GM23338 (cell line): ENCODE results near the gene IER3IP1. TPM values are rescaled to one million over a fixed set of nuclear protein-coding genes. Genes with fewer than 3 reads are reported as not detected.

Experiments
- ATAC-seq: fragments of 200-7000 bp; cut with Tn5 transposase; 3 replicates; pipeline ENCODE4 v1.9.1; 2020
- DNase-seq: peaks from one replicate; pipeline ENCODE4 v3.0.0-alpha.2; 2015; ENCODE audit warnings: low spot score
- H2AFZ ChIP-seq: fragments of 200-600 bp; sonication (generic); 2 replicates; pipeline ENCODE4 v1.8.0; 2016; ENCODE audit warnings: antibody characterized with exemption, mild to moderate bottlenecking, moderate library complexity
- H3F3A ChIP-seq: fragments of 200-600 bp; sonication (generic); replicated peaks from 2 replicates; pipeline ENCODE4 v1.8.0; 2017; ENCODE audit warnings: antibody characterized with exemption, mixed run types, low read depth
- H3K27ac ChIP-seq: fragments of 200-600 bp; sonication (generic); 2 replicates; pipeline ENCODE4 v1.6.1; 2016; ENCODE audit warnings: low read depth
- H3K27me3 ChIP-seq: fragments of 200-600 bp; sonication (generic); 2 replicates; pipeline ENCODE4 v1.8.0; 2016; ENCODE audit warnings: mild to moderate bottlenecking, mixed run types, moderate library complexity; ENCODE audit not compliant: insufficient read depth
- H3K36me3 ChIP-seq: fragments of 200-600 bp; sonication (generic); 2 replicates; pipeline ENCODE4 v1.8.0; 2016; ENCODE audit warnings: mild to moderate bottlenecking; ENCODE audit not compliant: insufficient read depth
- H3K4me1 ChIP-seq: fragments of 200-600 bp; sonication (generic); 2 replicates; pipeline ENCODE4 v1.8.0; 2016; ENCODE audit warnings: mild to moderate bottlenecking, moderate library complexity; ENCODE audit not compliant: insufficient read depth
- H3K4me2 ChIP-seq: fragments of 200-600 bp; sonication (generic); 2 replicates; pipeline ENCODE4 v1.7.1; 2017; ENCODE audit warnings: mixed run types
- H3K4me3 ChIP-seq: fragments of 200-600 bp; sonication (generic); 2 replicates; pipeline ENCODE4 v1.6.1; 2016; ENCODE audit warnings: mixed run types
- H3K79me2 ChIP-seq: fragments of 200-600 bp; sonication (generic); replicated peaks from 2 replicates; pipeline ENCODE4 v1.8.0; 2017; ENCODE audit warnings: mild to moderate bottlenecking; ENCODE audit not compliant: insufficient read depth
- H3K9me2 ChIP-seq: fragments of 200-600 bp; sonication (generic); 2 replicates; pipeline ENCODE4 v1.8.0; 2017; ENCODE audit not compliant: insufficient read depth
- H4K20me1 ChIP-seq: fragments of 200-600 bp; sonication (generic); replicated peaks from 2 replicates; pipeline ENCODE4 v1.8.0; 2017; ENCODE audit warnings: mild to moderate bottlenecking; ENCODE audit not compliant: insufficient read depth
- H3K27ac Mint-ChIP-seq: 2 replicates; pipeline ENCODE4 v1.8.0; 2020; ENCODE audit warnings: inconsistent platforms, mild to moderate bottlenecking, moderate library complexity, mixed read lengths
- H3K27me3 Mint-ChIP-seq: 3 replicates; pipeline ENCODE4 v1.8.0; 2022; ENCODE audit warnings: low read depth, mild to moderate bottlenecking, moderate library complexity, mixed read lengths, inconsistent platforms; ENCODE audit not compliant: insufficient read depth, poor library complexity
- H3K36me3 Mint-ChIP-seq: 3 replicates; pipeline ENCODE4 v1.8.0; 2021; ENCODE audit warnings: low read depth, mild to moderate bottlenecking, inconsistent platforms, moderate library complexity, mixed read lengths
- H3K4me1 Mint-ChIP-seq: 3 replicates; pipeline ENCODE4 v1.8.0; 2020; ENCODE audit warnings: mild to moderate bottlenecking, inconsistent platforms, mixed read lengths
- H3K4me3 Mint-ChIP-seq: 3 replicates; pipeline ENCODE4 v1.8.0; 2021; ENCODE audit warnings: moderate library complexity, mild to moderate bottlenecking, inconsistent platforms, mixed read lengths
- H3K9me3 Mint-ChIP-seq: 3 replicates; pipeline ENCODE4 v1.8.0; 2020; ENCODE audit warnings: moderate library complexity, mild to moderate bottlenecking, inconsistent platforms, mixed read lengths
- ETS1 ChIP-seq: IDR thresholded peaks from 2 replicates; pipeline ENCODE4 v1.6.1; 2016; ENCODE audit warnings: antibody characterized with exemption
- EZH2 ChIP-seq: fragments of 200-600 bp; sonication (generic); IDR thresholded peaks from one replicate; pipeline ENCODE4 v1.8.0; 2017; ENCODE audit warnings: antibody characterized with exemption, mild to moderate bottlenecking, low read depth; ENCODE audit not compliant: unreplicated experiment
- NANOG ChIP-seq: IDR thresholded peaks from 2 replicates; pipeline ENCODE4 v1.6.1; 2016; ENCODE audit warnings: antibody characterized with exemption, borderline replicate concordance
- POLR2AphosphoS5 ChIP-seq: IDR thresholded peaks from 2 replicates; pipeline ENCODE4 v1.6.1; 2016; ENCODE audit warnings: antibody characterized with exemption, low read depth
- REST ChIP-seq: IDR thresholded peaks from one replicate; pipeline ENCODE4 v1.6.1; 2018; ENCODE audit warnings: antibody characterized with exemption; ENCODE audit not compliant: unreplicated experiment
- ZNF331 ChIP-seq: fragments of 250-450 bp; sonication (Bioruptor Pico); IDR thresholded peaks from 2 replicates; pipeline ENCODE4 v1.5.0; 2020; ENCODE audit warnings: low read depth, mild to moderate bottlenecking, moderate library complexity
- ZNF462 ChIP-seq: fragments of 250-450 bp; sonication (Bioruptor Pico); IDR thresholded peaks from 2 replicates; pipeline ENCODE4 v1.5.0; 2020; ENCODE audit warnings: mild to moderate bottlenecking, moderate library complexity
- polyA plus RNA-seq: library from polyadenylated mRNA; unstranded; fragments of >200 nt; fragmentation: Nextera tagmentation; extraction: Ambion mirVana; gene quantifications from 2 replicates; pipeline ENCODE4 v1.2.1, GENCODE V29; 2016
- total RNA-seq: library from RNA; depleted of rRNA; stranded (reverse); fragments of >200 nt; shearing (Covaris generic); gene quantifications from 2 replicates; pipeline ENCODE4 v1.2.3, GENCODE V29; 2014

IER3IP1 gene
- total and polyA plus RNA-seq, 2 experiments from 2014 or later = 12.2 to 24.0 TPM

GRCh38 chr18:47118981-47119380, 57.2 kb downstream of the IER3IP1 start (continued):
- no peak for TF ChIP-seq REST

- no peak overlapping the region for H3K4me3 Mint-ChIP-seq
- no peaks in the 10 kb centered on the region for H3K9me3 Mint-ChIP-seq
- Histone ChIP-seq H3F3A (no peaks in the 10 kb centered on the region), H3K4me1 (peaks cover 10% of the 10 kb centered on the region), H4K20me1 (no peaks in the 10 kb centered on the region), H3K4me3 (no peak overlapping the region), H3K9me2 (no peaks in the 10 kb centered on the region), H3K27ac (no peak overlapping the region), H3K36me3 (peaks cover 9% of the 10 kb centered on the region), H2AFZ (no peak overlapping the region), H3K27me3 (no peaks in the 10 kb centered on the region), H3K79me2 (no peaks in the 10 kb centered on the region), H3K4me2 (no peak overlapping the region)
- H3K4me1 Mint-ChIP-seq = peaks cover 32% of the 10 kb centered on the region
- peaks cover 41% of the 10 kb centered on the region; the same call in 2 of the 3 replicates for H3K36me3 Mint-ChIP-seq
- no peaks in the 10 kb centered on the region for H3K27me3 Mint-ChIP-seq
- no peak for TF ChIP-seq ETS1
- no peak for TF ChIP-seq ZNF462 (CRISPR knock-in tag)
- no peak for TF ChIP-seq EZH2
- no peak for TF ChIP-seq POLR2AphosphoS5
- TF ChIP-seq ZNF331 (CRISPR knock-in tag) = no peak
- TF ChIP-seq NANOG = no peak
- no peak for ATAC-seq
- no peak overlapping the region; the same call in 1 of the 2 replicates for H3K27ac Mint-ChIP-seq
- no peak for DNase-seq
These were observed 61.0 kb downstream of the IER3IP1 start for GRCh38 chr18:47115205-47115604.
